Measurements from ENCODE around the gene OSBPL2. TPM values are rescaled to one million over a fixed set of nuclear protein-coding genes. Genes with fewer than 3 reads are reported as not detected.

Gene OSBPL2
- total RNA-seq, 1 experiment from 2014 or later = 26.3 TPM

DNA sequence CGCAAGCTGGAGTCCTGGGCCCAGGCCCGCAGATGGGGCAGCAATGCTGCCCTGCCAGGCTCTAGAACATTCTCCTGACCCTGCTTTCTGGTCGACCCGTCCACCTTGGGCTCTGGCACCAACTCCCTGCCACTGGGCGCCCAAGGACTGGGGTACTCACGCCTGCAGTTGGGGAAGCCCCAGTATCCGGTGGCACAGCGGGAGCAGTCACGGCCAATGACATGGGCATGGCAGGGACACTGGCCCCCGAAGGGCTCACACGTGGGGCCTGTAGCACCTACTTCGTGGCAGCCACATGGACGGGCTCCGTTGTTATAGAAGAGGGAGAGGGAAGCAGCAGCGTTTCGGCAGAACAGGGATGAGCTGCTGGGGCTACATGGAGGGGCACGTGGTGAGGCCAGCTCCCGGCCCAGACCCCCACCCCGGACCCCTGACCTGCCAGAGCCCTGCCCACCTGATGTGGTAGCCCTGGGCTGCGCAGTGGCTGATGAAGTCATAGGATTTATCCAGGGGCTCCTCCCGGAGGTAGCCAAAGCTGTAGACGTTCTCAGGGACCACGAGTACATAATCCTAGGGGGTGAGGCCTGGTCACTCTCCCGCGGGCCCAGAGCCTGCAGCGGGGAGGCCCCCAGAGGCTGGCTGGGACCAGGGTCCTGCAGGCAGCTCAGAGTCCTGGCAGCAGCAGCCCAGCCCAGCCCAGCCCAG is 90.5 kb downstream of the OSBPL2 start:
- BruUV-seq (replicated peaks) = no TSS peak
- CTCF ChIA-PET = interaction anchor here (0.5 kb wide), 1 partner anchor 27 kb away, joined by 4 read pairs; no protein-coding TSS in a partner anchor
- H3K9me3 ChIP-seq (ENCODE audit: low read depth, low read length, poor library complexity, severe bottlenecking) = no peaks in the 10 kb centered on the region
- intact Hi-C loops (cut with micrococcal nuclease; ENCODE audit: unreplicated experiment) = no loop called here
- H3K4me1 ChIP-seq (ENCODE audit: insufficient read depth, low read length, poor library complexity, severe bottlenecking) = no peaks in the 10 kb centered on the region
- TF ChIP-seq, protein P1, sequence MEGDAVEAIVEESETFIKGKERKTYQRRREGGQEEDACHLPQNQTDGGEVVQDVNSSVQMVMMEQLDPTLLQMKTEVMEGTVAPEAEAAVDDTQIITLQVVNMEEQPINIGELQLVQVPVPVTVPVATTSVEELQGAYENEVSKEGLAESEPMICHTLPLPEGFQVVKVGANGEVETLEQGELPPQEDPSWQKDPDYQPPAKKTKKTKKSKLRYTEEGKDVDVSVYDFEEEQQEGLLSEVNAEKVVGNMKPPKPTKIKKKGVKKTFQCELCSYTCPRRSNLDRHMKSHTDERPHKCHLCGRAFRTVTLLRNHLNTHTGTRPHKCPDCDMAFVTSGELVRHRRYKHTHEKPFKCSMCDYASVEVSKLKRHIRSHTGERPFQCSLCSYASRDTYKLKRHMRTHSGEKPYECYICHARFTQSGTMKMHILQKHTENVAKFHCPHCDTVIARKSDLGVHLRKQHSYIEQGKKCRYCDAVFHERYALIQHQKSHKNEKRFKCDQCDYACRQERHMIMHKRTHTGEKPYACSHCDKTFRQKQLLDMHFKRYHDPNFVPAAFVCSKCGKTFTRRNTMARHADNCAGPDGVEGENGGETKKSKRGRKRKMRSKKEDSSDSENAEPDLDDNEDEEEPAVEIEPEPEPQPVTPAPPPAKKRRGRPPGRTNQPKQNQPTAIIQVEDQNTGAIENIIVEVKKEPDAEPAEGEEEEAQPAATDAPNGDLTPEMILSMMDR (conservative IDR thresholded peaks at IDR 0.05; ENCODE audit: low read depth, low read length) = no peak
- no peak for TF ChIP-seq EZH2 (IDR thresholded peaks at IDR 0.05; ENCODE audit: borderline replicate concordance, low read depth, low read length, poor library complexity, severe bottlenecking)
- no peak for DNase-seq (ENCODE audit: low spot score)
- H3K27ac ChIP-seq (ENCODE audit: low read depth, low read length, poor library complexity, severe bottlenecking) = no peak overlapping the region
- POLR2A ChIA-PET (ENCODE audit: low non-redundant PET) = no interaction called here
- no peak overlapping the region for H3K4me3 ChIP-seq (ENCODE audit: low read depth, low read length, poor library complexity, severe bottlenecking)
- no peaks in the 10 kb centered on the region for H3K36me3 ChIP-seq (ENCODE audit: insufficient read depth, low read length, poor library complexity, severe bottlenecking)
- no peaks in the 10 kb centered on the region for H3K27me3 ChIP-seq (replicated peaks; ENCODE audit: insufficient read depth, low read depth, low read length, poor library complexity)

DNA sequence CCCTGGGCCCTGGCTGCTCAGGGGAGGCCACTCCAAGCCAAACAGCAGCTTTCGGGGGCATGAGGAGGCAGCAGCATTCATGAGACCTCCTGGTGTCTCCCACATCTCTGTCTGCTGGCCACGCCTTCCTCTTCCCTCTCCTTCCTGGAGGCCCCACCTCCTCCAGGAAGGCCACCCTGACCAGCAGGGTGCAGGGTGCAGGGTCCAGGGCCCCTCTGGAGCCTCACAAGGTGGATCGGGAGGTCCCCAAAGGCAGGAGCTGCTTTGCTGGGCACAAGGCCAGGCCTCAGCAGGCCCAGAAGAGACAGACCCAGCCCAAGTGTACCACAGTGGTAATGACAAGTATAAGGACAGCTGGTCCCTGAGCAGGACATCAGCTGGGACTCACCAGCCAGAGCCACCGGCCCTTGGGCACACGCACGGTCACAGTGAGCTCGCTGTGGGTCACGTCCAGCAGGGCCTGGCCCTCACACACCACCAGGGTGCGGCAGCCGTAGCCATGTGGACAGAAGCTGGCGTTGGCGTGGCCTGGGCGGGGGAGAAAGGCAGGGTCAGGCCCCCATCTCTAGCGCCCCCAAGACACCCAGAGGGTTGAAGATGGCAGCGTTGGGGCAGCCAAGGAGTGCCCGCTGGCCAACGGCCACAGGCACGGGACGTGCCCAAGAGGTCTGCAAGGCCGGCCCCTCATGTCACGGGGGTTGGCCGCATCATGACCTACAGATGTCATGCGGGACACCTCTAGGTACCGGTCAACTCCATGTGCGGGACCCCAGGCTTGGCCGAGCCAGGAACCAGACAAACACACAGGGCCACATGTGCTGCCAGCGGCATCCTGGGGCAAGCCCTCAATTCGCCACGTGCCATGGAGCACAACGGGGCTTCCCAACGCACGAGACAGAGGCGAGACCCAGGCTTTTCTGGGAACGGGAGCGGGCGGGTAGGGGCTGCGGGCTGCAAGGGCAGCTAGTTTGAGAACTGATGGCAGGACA is 91.4 kb downstream of the OSBPL2 start:
- Histone ChIP-seq H3K4me1 (ENCODE audit: insufficient read depth, low read length, poor library complexity, severe bottlenecking) (no peaks in the 10 kb centered on the region), H3K9me3 (ENCODE audit: low read depth, low read length, poor library complexity, severe bottlenecking) (no peaks in the 10 kb centered on the region), H3K4me3 (ENCODE audit: low read depth, low read length, poor library complexity, severe bottlenecking) (no peak overlapping the region), H3K27ac (ENCODE audit: low read depth, low read length, poor library complexity, severe bottlenecking) (no peak overlapping the region), H3K27me3 (replicated peaks; ENCODE audit: insufficient read depth, low read depth, low read length, poor library complexity) (no peaks in the 10 kb centered on the region), H3K36me3 (ENCODE audit: insufficient read depth, low read length, poor library complexity, severe bottlenecking) (no peaks in the 10 kb centered on the region)
- BruUV-seq (replicated peaks) = no TSS peak
- ChIA-PET CTCF (interaction anchor here (0.5 kb wide), 1 partner anchor 27 kb away, joined by 4 read pairs; no protein-coding TSS in a partner anchor), POLR2A (ENCODE audit: low non-redundant PET) (no interaction called here)
- TF ChIP-seq, protein P1 (conservative IDR thresholded peaks at IDR 0.05; ENCODE audit: low read depth, low read length) = no peak
- TF ChIP-seq EZH2 (IDR thresholded peaks at IDR 0.05; ENCODE audit: borderline replicate concordance, low read depth, low read length, poor library complexity, severe bottlenecking) = no peak
- no peak for DNase-seq (ENCODE audit: low spot score)
- intact Hi-C loops (cut with micrococcal nuclease; ENCODE audit: unreplicated experiment) = no loop called here

DNA sequence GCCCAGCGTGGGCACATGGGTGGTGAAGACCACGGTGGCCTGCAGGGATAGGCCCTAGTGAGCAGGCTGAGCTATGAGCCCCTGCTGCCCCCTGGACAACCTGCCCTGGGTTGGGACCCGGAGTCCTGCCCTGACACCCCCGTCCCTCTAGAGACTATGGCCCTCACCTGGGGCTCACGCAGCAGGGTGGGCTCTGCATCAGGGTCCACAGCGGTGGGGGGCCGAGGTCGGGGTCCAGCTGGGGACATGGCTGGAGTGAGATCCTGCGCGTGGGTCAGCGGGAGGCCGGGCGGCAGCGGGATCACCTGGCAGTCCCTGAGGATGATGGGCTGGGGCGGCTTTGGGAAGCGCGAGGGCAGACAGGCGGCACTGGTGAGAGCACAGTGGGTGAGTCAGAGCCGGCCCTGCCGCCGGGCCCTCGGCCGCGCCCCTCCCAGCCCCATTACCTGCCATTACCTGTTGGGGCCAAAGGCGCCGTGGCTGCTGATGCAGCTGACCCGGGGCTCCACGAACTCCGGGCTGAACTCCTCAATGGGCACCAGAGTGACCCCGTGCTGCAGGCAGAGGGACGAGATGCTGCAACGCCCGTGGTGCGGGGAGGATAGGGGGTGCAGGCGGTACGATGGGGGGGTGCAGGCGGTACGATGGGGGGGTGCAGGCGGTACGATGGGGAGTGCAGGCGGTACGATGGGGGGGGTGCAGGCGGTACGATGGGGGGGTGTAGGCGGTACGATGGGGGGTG is 92.4 kb downstream of the OSBPL2 start:
- no peaks in the 10 kb centered on the region for H3K36me3 ChIP-seq (ENCODE audit: insufficient read depth, low read length, poor library complexity, severe bottlenecking)
- H3K27me3 ChIP-seq (replicated peaks; ENCODE audit: insufficient read depth, low read depth, low read length, poor library complexity) = no peaks in the 10 kb centered on the region
- ChIA-PET CTCF (no interaction called here), POLR2A (ENCODE audit: low non-redundant PET) (no interaction called here)
- H3K4me3 ChIP-seq (ENCODE audit: low read depth, low read length, poor library complexity, severe bottlenecking) = no peak overlapping the region
- no TSS peak for BruUV-seq (replicated peaks)
- no peaks in the 10 kb centered on the region for H3K4me1 ChIP-seq (ENCODE audit: insufficient read depth, low read length, poor library complexity, severe bottlenecking)
- no peak overlapping the region for H3K27ac ChIP-seq (ENCODE audit: low read depth, low read length, poor library complexity, severe bottlenecking)
- intact Hi-C loops (cut with micrococcal nuclease; ENCODE audit: unreplicated experiment) = no loop called here
- TF ChIP-seq, protein P1 (conservative IDR thresholded peaks at IDR 0.05; ENCODE audit: low read depth, low read length) = no peak
- no peak for TF ChIP-seq EZH2 (IDR thresholded peaks at IDR 0.05; ENCODE audit: borderline replicate concordance, low read depth, low read length, poor library complexity, severe bottlenecking)
- no peaks in the 10 kb centered on the region for H3K9me3 ChIP-seq (ENCODE audit: low read depth, low read length, poor library complexity, severe bottlenecking)
- no peak for DNase-seq (ENCODE audit: low spot score)
